Daoy (cell line): ENCODE data around the gene HTR6. TPM values are rescaled to one million over a fixed set of nuclear protein-coding genes. Genes with fewer than 3 reads are reported as not detected.

Experiments used
- DNase-seq: peaks from one replicate; pipeline ENCODE4 v3.0.0-alpha.2; 2015; ENCODE audit warnings: low read depth
- total RNA-seq: library from RNA; depleted of rRNA; stranded (reverse); fragments of >200 nt; shearing (Covaris generic); gene quantifications from 2 replicates; pipeline ENCODE4 v1.2.3, GENCODE V29; 2014

HTR6 gene
- total RNA-seq, 1 experiment from 2014 or later, result not detected

DNA sequence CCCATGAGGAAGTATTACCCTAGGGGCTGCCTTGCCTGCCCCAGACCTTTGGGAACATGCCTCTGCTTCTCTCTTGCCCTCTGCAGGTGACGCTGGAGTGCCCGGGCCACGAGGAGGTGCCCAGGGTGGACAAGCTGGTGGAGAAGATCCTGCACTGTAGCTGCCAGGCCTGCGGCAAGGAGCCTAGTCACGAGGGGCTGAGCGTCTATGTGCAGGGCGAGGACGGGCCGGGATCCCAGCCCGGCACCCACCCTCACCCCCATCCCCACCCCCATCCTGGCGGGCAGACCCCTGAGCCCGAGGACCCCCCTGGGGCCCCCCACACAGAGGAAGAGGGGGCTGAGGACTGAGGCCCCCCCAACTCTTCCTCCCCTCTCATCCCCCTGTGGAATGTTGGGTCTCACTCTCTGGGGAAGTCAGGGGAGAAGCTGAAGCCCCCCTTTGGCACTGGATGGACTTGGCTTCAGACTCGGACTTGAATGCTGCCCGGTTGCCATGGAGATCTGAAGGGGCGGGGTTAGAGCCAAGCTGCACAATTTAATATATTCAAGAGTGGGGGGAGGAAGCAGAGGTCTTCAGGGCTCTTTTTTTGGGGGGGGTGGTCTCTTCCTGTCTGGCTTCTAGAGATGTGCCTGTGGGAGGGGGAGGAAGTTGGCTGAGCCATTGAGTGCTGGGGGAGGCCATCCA is 7.8 kb upstream of the HTR6 start:
- no peak for DNase-seq

DNA sequence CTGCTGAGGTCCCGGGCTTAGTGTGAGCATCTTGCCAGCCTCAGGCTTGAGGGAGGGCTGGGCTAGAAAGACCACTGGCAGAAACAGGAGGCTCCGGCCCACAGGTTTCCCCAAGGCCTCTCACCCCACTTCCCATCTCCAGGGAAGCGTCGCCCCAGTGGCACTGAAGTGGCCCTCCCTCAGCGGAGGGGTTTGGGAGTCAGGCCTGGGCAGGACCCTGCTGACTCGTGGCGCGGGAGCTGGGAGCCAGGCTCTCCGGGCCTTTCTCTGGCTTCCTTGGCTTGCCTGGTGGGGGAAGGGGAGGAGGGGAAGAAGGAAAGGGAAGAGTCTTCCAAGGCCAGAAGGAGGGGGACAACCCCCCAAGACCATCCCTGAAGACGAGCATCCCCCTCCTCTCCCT is 7.2 kb upstream of the HTR6 start:
- no peak for DNase-seq

DNA sequence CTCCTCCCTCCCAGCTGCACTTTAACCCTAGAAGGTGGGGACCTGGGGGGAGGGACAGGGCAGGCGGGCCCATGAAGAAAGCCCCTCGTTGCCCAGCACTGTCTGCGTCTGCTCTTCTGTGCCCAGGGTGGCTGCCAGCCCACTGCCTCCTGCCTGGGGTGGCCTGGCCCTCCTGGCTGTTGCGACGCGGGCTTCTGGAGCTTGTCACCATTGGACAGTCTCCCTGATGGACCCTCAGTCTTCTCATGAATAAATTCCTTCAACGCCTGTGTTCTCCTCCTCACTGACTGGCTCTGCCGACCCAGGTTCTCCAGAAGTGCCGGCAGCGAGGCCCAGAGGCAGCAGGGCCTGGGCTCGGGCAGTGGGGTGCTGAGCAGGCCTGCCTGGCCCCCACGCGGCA is 6.5 kb upstream of the HTR6 start:
- DNase-seq, result no peak

DNA sequence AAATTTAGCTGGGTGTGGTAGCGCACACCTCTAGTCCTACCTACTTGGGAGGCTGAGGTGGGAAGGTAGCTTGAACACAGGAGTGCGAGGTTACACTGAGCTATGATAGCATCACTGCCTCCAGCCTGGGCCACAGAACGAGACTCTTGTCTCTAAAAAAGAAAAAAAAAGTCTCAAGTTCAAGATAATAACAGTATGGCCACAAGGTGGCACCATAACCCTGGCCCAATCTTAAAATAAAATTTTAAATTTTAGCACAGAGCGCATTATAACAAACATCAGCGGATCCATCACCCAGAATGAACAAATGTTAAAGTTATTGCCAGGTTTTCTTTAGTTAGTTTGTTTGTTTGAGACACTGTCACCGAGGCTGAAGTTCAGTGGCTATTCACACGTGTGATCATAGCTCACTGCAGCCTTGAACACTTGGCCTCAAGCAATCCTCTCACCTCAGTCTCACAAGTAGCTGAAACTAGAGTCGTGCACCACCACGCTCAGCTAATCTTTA is 2.9 kb upstream of the HTR6 start:
- DNase-seq, result no peak

DNA sequence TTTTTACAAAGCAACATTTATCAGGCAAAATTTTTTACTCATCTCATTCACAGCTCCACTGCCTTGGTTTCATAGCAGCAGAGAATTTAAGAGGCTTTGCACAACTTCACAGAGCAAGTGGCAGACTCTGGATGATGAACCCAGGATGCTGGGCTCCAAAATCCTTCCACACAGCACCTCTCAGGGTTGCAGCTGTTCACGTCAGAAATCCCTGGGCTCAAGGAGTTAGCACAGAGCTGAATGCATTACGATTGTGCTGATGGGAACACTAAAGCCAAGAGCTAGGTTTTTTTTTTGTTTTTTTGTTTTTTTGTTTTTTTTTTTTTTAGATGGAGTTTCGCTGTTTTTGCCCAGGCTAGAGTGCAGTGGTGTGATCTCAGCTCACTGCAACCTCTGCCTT is 2.4 kb upstream of the HTR6 start:
- DNase-seq, result no peak

DNA sequence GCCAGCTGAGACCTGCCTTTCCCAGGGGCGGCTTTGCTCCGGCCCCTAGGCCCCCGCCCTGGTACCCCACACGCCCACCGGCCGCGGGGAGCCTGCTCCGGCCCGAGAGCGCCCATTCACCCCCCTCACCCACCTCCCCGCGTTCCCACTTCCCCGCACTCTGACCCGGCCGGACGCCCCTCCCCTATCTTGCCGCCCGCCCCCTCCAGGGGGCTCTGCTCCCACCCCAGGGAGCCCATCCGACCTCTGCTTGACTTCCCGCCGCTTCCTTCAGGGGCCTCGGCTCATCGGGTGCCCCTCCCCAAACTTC is 466 bp downstream of the HTR6 start:
- DNase-seq, result no peak

DNA sequence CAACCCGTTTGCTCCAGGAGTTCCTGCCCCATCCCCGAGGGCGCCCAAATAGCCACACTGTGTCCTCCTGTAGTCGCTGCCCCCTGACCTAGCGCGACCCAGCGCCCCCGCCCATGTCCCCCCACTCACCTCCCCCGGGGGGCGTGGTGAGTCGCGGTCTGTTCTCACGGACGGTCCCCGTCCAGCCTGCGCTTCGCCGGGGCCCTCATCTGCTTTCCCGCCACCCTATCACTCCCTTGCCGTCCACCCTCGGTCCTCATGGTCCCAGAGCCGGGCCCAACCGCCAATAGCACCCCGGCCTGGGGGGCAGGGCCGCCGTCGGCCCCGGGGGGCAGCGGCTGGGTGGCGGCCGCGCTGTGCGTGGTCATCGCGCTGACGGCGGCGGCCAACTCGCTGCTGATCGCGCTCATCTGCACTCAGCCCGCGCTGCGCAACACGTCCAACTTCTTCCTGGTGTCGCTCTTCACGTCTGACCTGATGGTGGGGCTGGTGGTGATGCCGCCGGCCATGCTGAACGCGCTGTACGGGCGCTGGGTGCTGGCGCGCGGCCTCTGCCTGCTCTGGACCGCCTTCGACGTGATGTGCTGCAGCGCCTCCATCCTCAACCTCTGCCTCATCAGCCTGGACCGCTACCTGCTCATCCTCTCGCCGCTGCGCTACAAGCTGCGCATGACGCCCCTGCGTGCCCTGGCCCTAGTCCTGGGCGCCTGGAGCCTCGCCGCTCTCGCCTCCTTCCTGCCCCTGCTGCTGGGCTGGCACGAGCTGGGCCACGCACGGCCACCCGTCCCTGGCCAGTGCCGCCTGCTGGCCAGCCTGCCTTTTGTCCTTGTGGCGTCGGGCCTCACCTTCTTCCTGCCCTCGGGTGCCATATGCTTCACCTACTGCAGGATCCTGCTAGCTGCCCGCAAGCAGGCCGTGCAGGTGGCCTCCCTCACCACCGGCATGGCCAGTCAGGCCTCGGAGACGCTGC is 1.1 kb downstream of the HTR6 start:
- DNase-seq, result no peak

DNA sequence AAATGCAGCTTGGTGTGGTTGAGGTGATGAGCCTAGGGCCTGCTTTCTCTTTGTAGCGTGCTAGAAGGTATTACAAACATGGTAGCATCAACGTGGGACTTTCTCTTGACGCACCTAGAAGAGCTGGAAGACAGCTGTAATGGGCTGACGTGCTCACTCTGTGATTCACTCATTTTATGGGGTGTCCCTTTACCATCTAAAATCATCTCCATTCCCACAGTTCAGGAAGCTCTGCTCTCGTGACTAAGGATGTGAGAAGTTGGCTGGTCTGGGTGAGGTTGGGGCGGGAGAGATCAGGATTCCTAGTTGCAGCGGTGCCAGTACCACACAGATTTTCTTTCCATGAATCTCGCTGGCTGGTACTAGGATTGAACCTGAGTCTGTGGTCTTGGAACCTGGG is 4.2 kb downstream of the HTR6 start:
- DNase-seq, result peak; percentile 59

DNA sequence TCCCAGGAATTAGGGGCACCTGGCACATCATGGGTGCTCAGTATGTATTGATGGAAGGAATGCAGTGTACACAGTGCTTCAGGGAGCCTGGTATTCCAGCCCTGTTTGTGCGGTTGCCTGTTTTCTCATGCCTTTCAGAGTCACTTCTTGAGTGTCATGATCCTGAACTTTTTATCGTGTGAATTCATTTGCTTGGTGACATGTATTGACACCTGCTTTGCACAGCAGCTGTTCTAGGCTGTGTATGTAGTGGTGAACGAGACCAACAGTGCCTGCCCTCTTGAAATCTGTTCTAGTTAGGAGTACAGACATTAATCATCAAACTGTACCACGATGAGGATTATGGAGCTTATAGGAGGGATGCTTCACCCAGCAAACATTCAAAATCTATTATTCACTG is 6.1 kb downstream of the HTR6 start:
- no peak for DNase-seq

DNA sequence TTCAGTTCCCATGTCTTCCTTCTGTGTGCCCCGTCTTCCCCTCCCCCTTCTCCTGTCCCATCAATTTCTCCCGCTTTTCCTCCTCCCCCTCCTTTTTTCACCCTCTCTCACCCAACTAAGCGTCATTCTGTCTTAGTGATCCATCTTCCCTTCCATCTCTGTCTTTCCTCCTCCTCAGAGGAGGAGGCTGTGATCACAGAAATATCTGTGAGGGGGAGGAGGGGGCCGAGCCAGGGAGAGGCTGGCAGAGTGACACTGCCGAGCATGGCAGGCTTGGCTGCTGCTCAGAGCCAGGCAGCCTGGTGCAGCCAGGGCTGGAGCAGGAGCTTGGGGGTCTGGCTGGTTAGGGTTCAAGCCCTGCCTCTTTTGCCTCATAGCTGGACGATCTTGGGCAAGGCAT is 7.6 kb downstream of the HTR6 start:
- no peak for DNase-seq

DNA sequence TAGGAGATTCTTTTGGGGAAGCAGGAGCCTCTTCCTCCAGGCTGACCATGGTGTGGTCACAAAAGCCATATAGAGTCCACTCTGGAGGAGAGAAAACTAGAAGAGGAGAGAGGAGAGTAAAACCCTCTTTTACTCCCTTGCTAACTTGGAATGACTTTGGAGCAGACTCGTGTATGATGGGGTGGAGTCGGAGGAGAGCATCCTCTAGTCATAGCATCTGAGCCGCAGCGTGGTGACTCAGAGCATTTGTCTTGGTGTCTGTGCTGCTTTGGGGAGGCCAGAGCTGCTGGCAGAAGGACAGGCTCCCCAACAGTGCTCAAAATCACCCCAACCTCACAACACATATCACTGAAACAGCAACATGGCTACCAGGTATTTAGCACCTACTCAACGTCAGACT is 11.1 kb downstream of the HTR6 start:
- no peak for DNase-seq

DNA sequence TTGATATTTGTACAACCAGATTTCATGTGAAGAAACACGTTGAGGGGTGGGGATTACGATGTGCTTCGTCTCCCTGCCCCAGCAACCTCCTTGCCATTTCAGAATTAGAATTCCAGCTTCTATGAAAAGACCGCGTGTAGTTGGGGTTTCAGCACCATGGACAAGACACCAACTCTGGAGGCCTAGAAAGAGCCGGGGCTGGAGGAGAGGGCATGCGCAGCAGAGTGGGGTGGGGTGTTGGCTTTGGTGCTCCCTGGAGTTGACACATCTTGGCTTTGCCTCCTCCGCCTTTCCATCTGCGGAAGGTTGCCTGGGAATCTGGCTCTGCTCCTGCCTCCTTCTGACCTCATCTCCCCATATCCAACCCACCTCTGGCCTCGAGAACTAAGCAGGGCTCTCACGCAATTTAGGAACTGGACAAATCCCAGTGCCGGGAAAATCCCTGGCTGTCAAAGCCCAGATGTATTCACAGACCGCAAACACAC is 11.8 kb downstream of the HTR6 start:
- DNase-seq, result peak; percentile 93

DNA sequence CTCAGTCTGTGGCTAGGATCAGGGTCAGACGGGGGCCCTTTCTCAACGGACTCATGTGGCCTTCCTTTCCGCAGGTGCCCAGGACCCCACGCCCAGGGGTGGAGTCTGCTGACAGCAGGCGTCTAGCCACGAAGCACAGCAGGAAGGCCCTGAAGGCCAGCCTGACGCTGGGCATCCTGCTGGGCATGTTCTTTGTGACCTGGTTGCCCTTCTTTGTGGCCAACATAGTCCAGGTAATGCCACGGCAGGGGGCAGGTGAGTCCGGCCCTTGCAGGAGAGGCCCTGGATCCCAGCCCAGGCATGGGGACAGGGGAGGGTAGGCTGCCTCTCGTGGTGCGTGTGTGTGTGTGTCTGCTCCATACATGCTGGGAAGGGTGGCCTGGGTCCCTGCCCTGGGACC is 13.8 kb downstream of the HTR6 start:
- DNase-seq, result no peak

DNA sequence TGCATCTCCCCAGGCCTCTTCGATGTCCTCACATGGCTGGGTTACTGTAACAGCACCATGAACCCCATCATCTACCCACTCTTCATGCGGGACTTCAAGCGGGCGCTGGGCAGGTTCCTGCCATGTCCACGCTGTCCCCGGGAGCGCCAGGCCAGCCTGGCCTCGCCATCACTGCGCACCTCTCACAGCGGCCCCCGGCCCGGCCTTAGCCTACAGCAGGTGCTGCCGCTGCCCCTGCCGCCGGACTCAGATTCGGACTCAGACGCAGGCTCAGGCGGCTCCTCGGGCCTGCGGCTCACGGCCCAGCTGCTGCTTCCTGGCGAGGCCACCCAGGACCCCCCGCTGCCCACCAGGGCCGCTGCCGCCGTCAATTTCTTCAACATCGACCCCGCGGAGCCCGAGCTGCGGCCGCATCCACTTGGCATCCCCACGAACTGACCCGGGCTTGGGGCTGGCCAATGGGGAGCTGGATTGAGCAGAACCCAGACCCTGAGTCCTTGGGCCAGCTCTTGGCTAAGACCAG is 14.3 kb downstream of the HTR6 start:
- no peak for DNase-seq

DNA sequence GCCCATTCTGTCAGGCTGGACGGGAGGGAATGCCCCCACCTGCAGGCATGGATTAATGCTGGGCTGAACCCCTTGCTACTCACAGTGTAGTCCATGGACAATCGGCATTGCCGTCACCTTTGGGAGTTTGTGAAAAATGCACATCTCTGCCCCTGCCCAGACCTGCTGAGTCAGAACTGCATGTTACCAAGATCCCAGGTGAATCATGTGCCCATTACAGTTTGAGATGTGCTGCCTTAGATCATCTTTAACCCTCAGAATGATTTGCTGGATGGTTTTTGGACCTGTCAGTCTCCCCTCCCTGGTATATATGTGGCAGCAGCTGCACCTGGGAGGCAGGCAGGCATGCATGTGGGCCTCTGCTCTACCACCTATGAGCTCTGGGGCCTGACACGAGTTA is 15.0 kb downstream of the HTR6 start:
- DNase-seq, result no peak

DNA sequence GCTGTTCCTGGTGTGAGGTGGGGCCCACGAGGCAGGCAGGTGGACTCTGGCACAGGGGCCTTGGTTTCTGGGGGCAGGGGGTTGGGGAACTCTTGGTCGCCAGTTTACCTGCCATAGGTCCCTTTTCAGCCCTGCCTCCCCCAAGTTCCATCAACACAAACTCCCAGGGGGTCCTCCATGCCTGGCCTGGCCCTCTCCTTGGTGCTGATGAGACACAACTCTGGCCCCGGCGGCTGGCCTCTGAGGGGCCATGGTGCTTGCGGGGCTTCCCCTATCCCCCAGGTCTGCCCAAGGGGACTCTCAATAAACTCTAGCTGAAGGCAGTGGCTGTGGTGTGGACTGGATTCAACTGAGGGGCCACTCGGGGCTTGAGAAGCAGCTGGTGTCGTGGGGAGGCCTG is 16.0 kb downstream of the HTR6 start:
- DNase-seq, result no peak

DNA sequence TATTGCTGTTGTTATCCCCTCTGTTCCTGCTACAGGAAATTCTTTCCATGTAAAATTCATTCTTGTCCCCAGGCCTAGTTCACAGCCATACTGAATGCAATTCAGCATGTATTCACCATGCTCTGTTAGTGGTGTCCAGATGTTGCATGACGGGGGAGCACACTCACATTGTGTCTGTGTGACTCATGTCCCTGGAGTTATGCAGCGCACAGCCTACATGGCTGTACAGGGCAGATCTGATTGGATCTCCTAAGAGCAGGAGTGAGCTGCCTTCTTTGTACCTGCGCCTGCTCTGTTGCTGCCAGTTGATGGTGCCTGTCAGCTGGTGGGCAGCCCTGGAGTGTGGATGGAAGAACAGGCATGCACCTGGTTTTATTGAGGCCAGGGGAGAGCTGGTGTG is 17.6 kb downstream of the HTR6 start:
- DNase-seq, result peak; percentile 91

DNA sequence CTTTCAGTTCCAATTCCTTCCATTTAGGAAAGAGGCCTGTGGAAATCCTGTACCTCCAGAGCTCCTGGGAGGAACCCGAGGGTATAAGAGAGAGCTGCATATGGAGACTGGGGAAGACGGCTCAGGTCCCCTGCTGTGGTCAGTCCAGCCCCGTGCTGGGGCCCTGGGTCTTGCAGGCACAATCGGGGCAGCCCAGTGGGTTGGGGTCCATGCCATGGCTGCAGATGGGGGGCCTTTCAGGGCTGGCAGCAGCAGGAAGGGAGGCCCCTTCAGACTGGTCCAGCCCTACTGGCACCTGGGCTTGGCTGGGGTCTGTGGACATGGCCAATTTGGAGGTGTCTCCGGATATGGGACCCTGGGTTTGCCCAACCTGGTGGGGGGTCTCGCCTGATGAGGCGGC is 18.2 kb downstream of the HTR6 start:
- no peak for DNase-seq

DNA sequence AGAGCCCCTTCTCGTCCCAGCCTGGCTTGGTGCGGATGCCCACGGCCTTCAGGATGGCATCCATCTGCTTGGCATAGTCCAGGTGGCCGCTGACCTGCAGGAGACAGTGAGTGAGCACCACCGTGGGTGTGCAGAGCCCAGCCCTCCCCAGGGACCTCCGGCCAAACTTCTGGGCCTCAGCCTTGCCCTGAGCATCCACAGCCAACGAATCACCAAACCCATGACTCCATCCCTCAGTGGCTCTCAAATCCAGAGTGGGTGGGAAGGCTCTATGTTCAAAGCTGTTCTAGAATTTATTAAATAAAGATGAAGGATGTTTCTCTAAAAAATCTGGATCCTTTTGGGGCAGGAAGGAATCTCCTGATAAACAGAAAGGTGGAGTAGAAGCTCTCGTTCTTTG is 18.7 kb downstream of the HTR6 start:
- DNase-seq, result no peak

DNA sequence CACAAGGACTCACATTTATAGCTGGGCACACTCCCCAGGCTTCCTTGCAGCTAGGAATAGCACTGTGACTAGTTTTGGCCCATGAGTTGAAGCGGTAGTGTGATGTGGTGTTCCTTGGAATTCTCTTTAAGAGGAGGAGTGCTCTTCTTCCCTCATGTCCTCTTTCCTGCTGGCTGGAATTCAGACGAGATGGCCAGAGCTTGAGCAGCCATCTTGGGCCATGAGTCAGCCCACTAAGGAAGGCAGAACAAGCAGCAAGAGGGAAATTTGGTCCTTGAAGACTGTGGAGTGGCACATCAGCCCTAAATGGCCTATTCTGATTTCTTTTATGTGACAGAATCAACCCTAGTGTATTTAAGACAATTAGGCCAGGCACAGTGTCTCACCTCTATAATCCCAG is 20.0 kb downstream of the HTR6 start:
- DNase-seq, result no peak

DNA sequence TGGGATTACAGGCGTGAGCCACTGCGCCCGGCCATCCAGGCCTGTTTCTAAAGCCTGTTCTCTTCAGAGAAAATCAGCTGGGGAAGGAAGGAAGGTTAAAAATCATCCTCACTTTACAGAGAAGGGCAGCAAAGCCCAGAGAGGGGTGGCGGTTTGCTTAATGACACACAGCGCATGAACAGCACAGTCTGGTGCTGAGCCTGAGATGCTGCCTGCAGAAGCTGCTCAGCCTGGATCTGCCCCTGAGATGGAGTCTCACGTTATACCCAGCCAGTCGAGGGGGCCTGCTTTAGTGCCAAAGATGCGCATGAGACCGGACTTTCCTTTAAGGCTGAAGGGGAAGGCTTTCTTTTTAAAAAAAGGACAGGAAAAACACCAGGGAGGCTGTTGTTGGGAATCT is 21.3 kb downstream of the HTR6 start:
- DNase-seq, result no peak

DNA sequence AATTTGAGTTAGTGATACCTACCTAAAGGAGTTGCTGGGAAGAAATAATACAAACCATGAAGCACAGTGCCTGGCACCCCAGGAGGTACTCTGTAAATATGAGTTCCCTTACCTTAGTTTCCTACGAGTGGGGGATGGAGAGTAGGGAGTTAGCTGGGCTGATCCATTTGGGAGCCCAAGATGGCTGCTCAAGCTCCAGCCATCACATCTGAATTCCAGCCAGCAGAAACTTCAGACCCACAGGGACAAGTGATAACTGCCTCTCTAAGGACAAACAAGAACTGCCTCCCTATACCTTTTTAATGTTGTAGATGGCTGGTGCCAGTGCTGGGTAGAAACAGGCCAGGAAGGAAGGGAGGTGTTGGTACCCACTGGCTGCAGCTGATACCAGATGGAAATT is 22.7 kb downstream of the HTR6 start:
- no peak for DNase-seq
